HUES6 (cell line): ENCODE measurements around the gene TMEM95.

ENCODE experiments used
- H3K27ac ChIP-seq: 2 replicates; pipeline ENCODE4 v1.7.0; 2013; ENCODE audit warnings: low read depth, mild to moderate bottlenecking, low read length, inconsistent platforms
- H3K27me3 ChIP-seq: 2 replicates; pipeline ENCODE4 v1.6.1; 2013; ENCODE audit warnings: low read length; ENCODE audit not compliant: control insufficient read depth, insufficient read depth
- H3K36me3 ChIP-seq: 2 replicates; pipeline ENCODE4 v1.6.1; 2013; ENCODE audit warnings: low read length; ENCODE audit not compliant: control insufficient read depth, insufficient read depth
- H3K4me1 ChIP-seq: 2 replicates; pipeline ENCODE4 v1.6.1; 2013; ENCODE audit warnings: low read length; ENCODE audit not compliant: control insufficient read depth, insufficient read depth
- H3K4me3 ChIP-seq: 2 replicates; pipeline ENCODE4 v1.5.1; 2013; ENCODE audit warnings: low read depth, low read length
- H3K9ac ChIP-seq: one replicate; pipeline ENCODE4 v1.6.1; 2013; ENCODE audit warnings: mild to moderate bottlenecking, low read length
- H3K9me3 ChIP-seq: 2 replicates; pipeline ENCODE4 v1.6.1; 2013; ENCODE audit warnings: low read depth, low read length; ENCODE audit not compliant: control insufficient read depth, insufficient read depth

TMEM95 gene

GRCh38 chr17:7355053-7355452, at the start of gene TMEM95:
Gene TMEM95 (plus strand): TSS chr17:7355156. CDS start chr17:7355205, 49 bp downstream.
- Histone ChIP-seq H3K36me3 (no peaks in the 10 kb centered on the region), H3K9ac (no peak within 1 kb of the TSS), H3K27me3 (0 out of 2 replicates have a peak, but pooled peaks cover 6% of the 10 kb centered on the region), H3K9me3 (no peaks in the 10 kb centered on the region), H3K27ac (no peak within 1 kb of the TSS), H3K4me1 (peaks cover 16% of the 10 kb centered on the region), H3K4me3 (no peak within 1 kb of the TSS)

GRCh38 chr17:7306911-7307685, 47.9 kb upstream of the TMEM95 start, which contains the start of gene EIF5A:
Gene EIF5A (plus strand): TSS chr17:7307628. CDS start chr17:7309636, 2,008 bp downstream.
- H3K4me3 ChIP-seq: peak within 1 kb of the TSS; percentile 98
- no peaks in the 10 kb centered on the region for H3K27me3 ChIP-seq
- H3K27ac ChIP-seq: peak within 1 kb of the TSS; percentile 97
- H3K4me1 ChIP-seq: peaks cover 5% of the 10 kb centered on the region; the same call in 1 of the 2 replicates
- peaks cover 34% of the 10 kb centered on the region for H3K36me3 ChIP-seq
- H3K9me3 ChIP-seq: no peaks in the 10 kb centered on the region
- peak within 1 kb of the TSS; percentile 96 for H3K9ac ChIP-seq

- Histone ChIP-seq H3K36me3 (peaks cover 43% of the 10 kb centered on the region), H3K4me1 (peaks cover 5% of the 10 kb centered on the region; the same call in 1 of the 2 replicates), H3K27ac (peak overlapping the region; percentile 97), H3K27me3 (no peaks in the 10 kb centered on the region), H3K9me3 (no peaks in the 10 kb centered on the region), H3K9ac (peak overlapping the region; percentile 96), H3K4me3 (peak overlapping the region; percentile 98)
Observed at GRCh38 chr17:7307686-7308624, 47.0 kb upstream of the TMEM95 start.

- Histone ChIP-seq H3K36me3 (peaks cover 51% of the 10 kb centered on the region), H3K9ac (peak overlapping the region; percentile 96), H3K9me3 (no peaks in the 10 kb centered on the region), H3K27ac (peak overlapping the region; percentile 97), H3K4me3 (peak overlapping the region; percentile 98), H3K27me3 (no peaks in the 10 kb centered on the region), H3K4me1 (peaks cover 7% of the 10 kb centered on the region; the same call in 1 of the 2 replicates)
Observed at GRCh38 chr17:7308625-7309433, 46.1 kb upstream of the TMEM95 start.

GRCh38 chr17:7309628-7310027, 45.3 kb upstream of the TMEM95 start:
- H3K27me3 ChIP-seq: no peaks in the 10 kb centered on the region
- H3K9me3 ChIP-seq: no peaks in the 10 kb centered on the region
- peaks cover 12% of the 10 kb centered on the region for H3K4me1 ChIP-seq
- H3K27ac ChIP-seq: no peak overlapping the region
- H3K4me3 ChIP-seq: peak overlapping the region; percentile 98; the same call in 1 of the 2 replicates
- H3K9ac ChIP-seq: no peak overlapping the region
- H3K36me3 ChIP-seq: peaks cover 55% of the 10 kb centered on the region

- H3K36me3 ChIP-seq: peaks cover 61% of the 10 kb centered on the region
- H3K4me3 ChIP-seq: no peak overlapping the region
- no peak overlapping the region for H3K27ac ChIP-seq
- H3K9me3 ChIP-seq: no peaks in the 10 kb centered on the region
- H3K4me1 ChIP-seq: peaks cover 18% of the 10 kb centered on the region
- H3K9ac ChIP-seq: no peak overlapping the region
- no peaks in the 10 kb centered on the region for H3K27me3 ChIP-seq
Observed at GRCh38 chr17:7311110-7311705, 43.7 kb upstream of the TMEM95 start.

- Histone ChIP-seq H3K27me3 (no peaks in the 10 kb centered on the region), H3K4me3 (no peak overlapping the region), H3K27ac (no peak overlapping the region), H3K4me1 (peaks cover 18% of the 10 kb centered on the region), H3K36me3 (peaks cover 72% of the 10 kb centered on the region), H3K9me3 (no peaks in the 10 kb centered on the region), H3K9ac (no peak overlapping the region)
Observed at GRCh38 chr17:7312432-7313087, 42.4 kb upstream of the TMEM95 start.

- Histone ChIP-seq H3K9ac (peak overlapping the region; percentile 84), H3K36me3 (peaks cover 79% of the 10 kb centered on the region), H3K4me1 (peaks cover 18% of the 10 kb centered on the region), H3K4me3 (peak overlapping the region; percentile 90), H3K27me3 (no peaks in the 10 kb centered on the region), H3K9me3 (no peaks in the 10 kb centered on the region), H3K27ac (no peak overlapping the region)
Observed at GRCh38 chr17:7313088-7313889, 41.7 kb upstream of the TMEM95 start.

- Histone ChIP-seq H3K27me3 (no peaks in the 10 kb centered on the region), H3K4me3 (peak overlapping the region; percentile 90), H3K36me3 (peaks cover 82% of the 10 kb centered on the region), H3K9me3 (no peaks in the 10 kb centered on the region), H3K9ac (peak overlapping the region; percentile 84), H3K4me1 (peaks cover 17% of the 10 kb centered on the region), H3K27ac (0 out of 2 replicates have a peak overlapping the region, but pooled peaks have one; percentile 59)
Observed at GRCh38 chr17:7313890-7314718, 40.9 kb upstream of the TMEM95 start.
